Brain microvascular endothelial cell (primary cell): ENCODE results near the gene ALDH1B1.

Source experiments
- DNase-seq: peaks from one replicate; pipeline ENCODE4 v3.0.0-alpha.2; 2020
- H3K27ac ChIP-seq: fragments of 250-450 bp; sonication (Bioruptor Pico); 2 replicates; pipeline ENCODE4 v1.5.1; 2020; ENCODE audit warnings: mild to moderate bottlenecking, moderate library complexity
- H3K27me3 ChIP-seq: fragments of 250-450 bp; sonication (Bioruptor Pico); replicated peaks from 2 replicates; pipeline ENCODE4 v1.5.1; 2020; ENCODE audit warnings: mild to moderate bottlenecking
- H3K36me3 ChIP-seq: fragments of 250-450 bp; sonication (Bioruptor Pico); replicated peaks from 2 replicates; pipeline ENCODE4 v1.5.1; 2020; ENCODE audit warnings: mild to moderate bottlenecking
- H3K4me3 ChIP-seq: 2 replicates; pipeline ENCODE4 v1.5.1; 2011; ENCODE audit warnings: low read depth, mild to moderate bottlenecking, control low read depth, low read length, moderate library complexity
- in situ Hi-C: cut with HindIII; loops from 2 replicates; pipeline ENCODE4 v1.10.0; 2017; ENCODE audit warnings: low sequenced_read_pairs, low pct_ligation_motif_present
- TF ChIP-seq, protein P1 (sequence below): IDR thresholded peaks from 2 replicates; pipeline ENCODE4 v1.5.1; 2011; ENCODE audit warnings: low read depth, mild to moderate bottlenecking, moderate library complexity, low read length, control low read depth, inconsistent platforms; ENCODE audit errors: missing control alignments

The ALDH1B1 gene

DNA sequence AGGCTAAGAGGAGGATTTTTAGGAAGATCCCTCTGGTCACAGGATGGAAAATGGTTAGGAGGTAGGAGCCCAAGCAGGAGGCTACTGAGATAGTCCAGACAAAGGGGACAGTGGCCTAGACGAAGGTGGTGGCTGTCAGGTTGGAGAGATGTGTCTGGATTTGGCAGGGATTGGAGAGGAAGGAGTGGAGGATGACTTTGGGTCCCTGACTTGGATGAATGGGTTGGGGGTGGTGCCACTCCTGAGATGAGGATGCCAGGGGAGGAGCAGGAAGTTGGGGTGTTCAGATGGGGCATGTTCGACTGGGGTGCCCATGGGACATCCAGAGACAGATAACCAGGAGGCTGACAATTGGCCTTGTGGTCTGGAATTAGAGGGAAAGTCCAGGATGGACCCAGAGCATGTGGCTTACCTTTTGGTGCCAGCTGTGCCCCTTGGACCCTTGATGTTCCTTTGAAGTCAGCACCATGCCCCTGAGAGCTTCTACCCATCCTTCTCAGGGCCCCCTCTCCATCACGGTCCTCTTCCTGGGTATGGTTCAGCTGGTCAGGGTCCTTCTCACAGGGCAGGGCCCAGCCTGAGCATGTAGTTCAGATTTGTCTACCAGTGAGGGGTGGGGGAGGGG, 46.9 kb downstream of the ALDH1B1 start:
- DNase-seq = no peak
- Histone ChIP-seq H3K27me3 (no peaks in the 10 kb centered on the region), H3K36me3 (no peaks in the 10 kb centered on the region), H3K4me3 (no peak overlapping the region), H3K27ac (no peak overlapping the region)
- TF ChIP-seq, protein P1, sequence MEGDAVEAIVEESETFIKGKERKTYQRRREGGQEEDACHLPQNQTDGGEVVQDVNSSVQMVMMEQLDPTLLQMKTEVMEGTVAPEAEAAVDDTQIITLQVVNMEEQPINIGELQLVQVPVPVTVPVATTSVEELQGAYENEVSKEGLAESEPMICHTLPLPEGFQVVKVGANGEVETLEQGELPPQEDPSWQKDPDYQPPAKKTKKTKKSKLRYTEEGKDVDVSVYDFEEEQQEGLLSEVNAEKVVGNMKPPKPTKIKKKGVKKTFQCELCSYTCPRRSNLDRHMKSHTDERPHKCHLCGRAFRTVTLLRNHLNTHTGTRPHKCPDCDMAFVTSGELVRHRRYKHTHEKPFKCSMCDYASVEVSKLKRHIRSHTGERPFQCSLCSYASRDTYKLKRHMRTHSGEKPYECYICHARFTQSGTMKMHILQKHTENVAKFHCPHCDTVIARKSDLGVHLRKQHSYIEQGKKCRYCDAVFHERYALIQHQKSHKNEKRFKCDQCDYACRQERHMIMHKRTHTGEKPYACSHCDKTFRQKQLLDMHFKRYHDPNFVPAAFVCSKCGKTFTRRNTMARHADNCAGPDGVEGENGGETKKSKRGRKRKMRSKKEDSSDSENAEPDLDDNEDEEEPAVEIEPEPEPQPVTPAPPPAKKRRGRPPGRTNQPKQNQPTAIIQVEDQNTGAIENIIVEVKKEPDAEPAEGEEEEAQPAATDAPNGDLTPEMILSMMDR = no peak
- in situ Hi-C loops = no loop called here

DNA sequence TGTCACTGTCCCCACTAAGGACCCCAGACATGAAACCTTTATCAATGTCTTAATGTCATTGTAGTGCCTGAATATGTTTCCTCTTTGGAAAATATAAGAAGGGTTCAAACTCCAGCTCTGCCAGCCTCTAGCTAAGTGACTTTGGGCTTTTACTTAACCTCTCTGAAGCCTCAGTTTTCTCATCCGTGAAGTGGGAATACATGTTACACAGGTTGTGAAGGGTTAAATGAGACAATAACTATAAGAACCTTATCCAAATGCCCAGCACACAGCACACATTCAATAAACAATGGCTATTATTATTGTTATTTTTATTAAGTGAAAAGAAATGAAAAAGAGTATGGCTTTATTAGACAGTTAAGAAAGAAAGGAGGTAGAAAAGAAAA, 47.4 kb downstream of the ALDH1B1 start:
- TF ChIP-seq, protein P1 = no peak
- in situ Hi-C loops = no loop called here
- no peak for DNase-seq
- no peaks in the 10 kb centered on the region for H3K36me3 ChIP-seq
- no peak overlapping the region for H3K27ac ChIP-seq
- H3K4me3 ChIP-seq = no peak overlapping the region
- H3K27me3 ChIP-seq = no peaks in the 10 kb centered on the region

DNA sequence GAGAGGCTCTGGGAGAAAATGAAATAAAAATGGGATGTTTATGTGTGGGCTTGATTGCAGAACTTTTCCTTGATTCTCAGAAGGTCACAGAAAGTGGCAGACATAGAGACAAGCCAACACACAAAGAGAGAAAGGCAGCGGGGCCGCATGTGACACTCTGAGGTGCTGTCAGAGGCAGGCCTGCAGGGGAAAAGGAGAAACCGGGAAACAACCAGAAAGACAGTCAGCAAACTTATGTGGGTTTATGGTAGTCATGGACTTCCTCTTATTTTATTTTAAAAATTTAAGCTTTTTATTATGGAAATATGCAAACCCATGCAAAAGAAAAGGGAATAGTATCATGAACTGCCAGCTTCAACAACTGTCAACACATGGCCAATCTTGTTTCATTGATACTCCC, 48.0 kb downstream of the ALDH1B1 start:
- no peak for DNase-seq
- no peaks in the 10 kb centered on the region for H3K27me3 ChIP-seq
- no peak overlapping the region for H3K27ac ChIP-seq
- H3K4me3 ChIP-seq = no peak overlapping the region
- TF ChIP-seq, protein P1 = no peak
- in situ Hi-C loops = no loop called here
- no peaks in the 10 kb centered on the region for H3K36me3 ChIP-seq

DNA sequence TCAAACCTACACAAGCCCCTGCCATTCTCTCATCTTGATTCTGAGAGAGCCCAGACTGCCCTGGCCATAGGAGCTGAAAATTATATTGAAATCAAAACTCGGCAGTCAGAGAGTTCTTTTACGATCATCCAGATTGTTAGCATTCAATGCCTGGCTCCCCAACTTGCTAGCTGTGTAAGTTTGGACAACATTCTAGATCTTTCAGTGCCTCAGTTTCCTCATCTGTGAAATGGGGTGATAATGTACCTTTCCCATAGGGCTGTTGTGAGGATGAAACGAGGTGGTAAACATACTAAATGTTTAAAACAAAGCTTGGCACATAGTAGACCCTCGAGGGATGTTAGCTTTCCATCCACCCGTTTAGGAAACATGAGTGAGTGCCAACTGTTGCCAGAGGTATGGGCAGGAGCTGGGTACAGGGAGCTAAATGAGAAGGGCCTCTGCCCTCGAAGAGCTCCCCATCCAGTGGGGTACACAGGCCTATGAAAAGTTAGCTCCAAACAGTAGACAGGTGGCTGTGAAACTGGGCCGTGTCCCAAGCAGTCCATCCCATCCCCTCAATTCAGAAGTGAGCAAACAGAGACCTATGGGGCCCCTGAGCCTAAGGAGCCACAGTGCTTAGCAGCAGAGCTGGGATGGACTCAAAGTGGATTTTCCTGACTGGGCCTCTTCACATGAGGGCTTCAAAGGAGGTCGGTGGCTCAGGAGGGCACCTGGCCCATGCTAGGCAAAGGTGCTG, 49.0 kb downstream of the ALDH1B1 start:
- Histone ChIP-seq H3K27me3 (peaks cover 4% of the 10 kb centered on the region), H3K4me3 (no peak overlapping the region), H3K27ac (no peak overlapping the region), H3K36me3 (no peaks in the 10 kb centered on the region)
- TF ChIP-seq, protein P1 = no peak
- DNase-seq = no peak
- in situ Hi-C loops = no loop called here

DNA sequence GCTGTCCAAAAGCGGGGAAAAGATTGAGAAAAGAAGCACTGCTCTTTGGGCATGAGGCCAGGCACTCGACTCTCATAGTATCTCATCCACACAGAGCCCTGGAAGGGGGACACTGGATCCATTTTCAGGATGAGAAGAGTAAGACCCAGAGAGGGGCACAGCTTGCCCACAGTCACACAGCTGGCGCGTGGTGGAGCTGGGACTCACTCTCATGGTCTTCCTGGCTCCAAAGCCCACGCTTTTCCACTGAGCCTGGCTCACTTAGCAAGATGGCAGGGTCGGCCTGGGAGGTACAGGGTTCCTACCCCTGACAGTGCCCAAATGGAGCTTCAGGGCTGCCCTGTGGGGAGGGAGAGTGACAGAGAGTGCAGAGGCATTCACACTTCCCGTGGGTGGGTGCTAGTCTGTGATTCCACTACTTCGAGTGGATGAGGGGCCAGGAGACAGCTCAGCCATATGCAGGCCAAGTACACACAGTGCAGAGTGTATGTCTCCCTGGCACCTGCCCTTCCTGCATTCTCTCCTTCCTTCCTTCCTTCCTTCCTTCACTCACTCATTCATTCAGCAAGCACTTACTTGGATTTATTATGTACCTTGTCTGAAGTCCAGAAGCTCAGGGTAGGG, 50.1 kb downstream of the ALDH1B1 start:
- TF ChIP-seq, protein P1 = no peak
- in situ Hi-C loops = no loop called here
- Histone ChIP-seq H3K36me3 (no peaks in the 10 kb centered on the region), H3K4me3 (no peak overlapping the region), H3K27me3 (peaks cover 4% of the 10 kb centered on the region), H3K27ac (no peak overlapping the region)
- DNase-seq = no peak
